GM18951 (cell line): ENCODE results near the gene UVRAG.

Experiments used
- POLR2A ChIP-seq: IDR thresholded peaks from 4 replicates; pipeline ENCODE4 v1.6.1; 2011; ENCODE audit warnings: mild to moderate bottlenecking; ENCODE audit not compliant: insufficient read length, insufficient read depth; ENCODE audit errors: extremely low read depth
- in situ Hi-C: fragments of 300-500 bp; cut with MboI; formaldehyde crosslinking; loops from one replicate; pipeline ENCODE4 v1.12.0; 2022; ENCODE audit warnings: low sequenced_read_pairs, mixed read lengths, inconsistent platforms; ENCODE audit not compliant: unreplicated experiment

Gene UVRAG

DNA sequence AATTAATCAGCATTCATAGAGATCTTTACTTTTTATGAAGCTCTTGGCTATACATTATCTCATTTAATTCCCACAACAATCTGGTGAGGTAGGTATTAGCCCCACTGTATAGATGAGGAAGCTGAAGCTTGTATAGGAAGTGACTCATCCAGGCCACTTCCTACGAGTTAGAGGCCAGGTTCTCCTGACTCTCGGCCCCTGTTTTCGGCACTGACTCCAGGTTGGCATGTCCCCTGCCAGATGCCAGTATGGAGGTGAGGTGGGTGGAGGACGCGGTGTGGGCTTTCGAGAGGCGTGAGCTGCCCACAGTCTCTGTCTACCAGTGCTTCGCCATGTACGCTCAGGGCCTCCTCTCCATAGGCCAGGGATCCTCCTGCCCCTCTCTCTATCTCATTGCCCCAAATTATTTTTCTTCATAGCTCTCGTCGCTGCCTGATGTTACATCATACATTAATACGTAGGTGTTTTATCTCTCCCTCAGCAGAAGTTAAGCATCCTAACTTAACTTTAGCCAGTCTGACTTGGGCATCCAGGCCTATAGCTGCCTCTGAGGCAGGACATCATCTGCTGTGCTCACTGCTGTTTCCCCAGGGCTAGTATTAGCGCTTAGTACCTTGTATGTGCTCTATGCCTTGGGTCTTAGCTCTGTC lies 37.4 kb upstream of the UVRAG start:
- in situ Hi-C loops = no loop called here
- TF ChIP-seq POLR2A = no peak

DNA sequence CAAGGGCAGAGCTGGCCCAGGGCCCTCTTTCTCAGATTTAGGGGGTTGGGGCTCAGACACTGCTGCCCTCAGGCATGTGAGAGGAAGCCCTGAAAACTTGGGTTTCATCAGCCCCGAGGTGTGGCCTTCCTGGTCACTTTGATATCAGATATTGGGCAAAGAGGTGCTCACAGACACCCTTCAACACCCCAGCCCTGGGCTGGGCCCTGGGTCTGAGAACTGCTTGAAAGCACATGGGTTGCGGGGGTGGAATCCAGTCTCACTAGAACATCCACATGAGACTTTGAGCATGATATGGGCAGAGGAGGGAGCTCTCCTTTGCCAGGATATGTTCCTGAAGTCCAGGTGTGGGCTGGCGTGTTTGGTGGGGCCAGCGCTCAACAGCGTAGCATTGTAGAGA lies 36.0 kb upstream of the UVRAG start:
- TF ChIP-seq POLR2A = no peak
- in situ Hi-C loops = no loop called here

DNA sequence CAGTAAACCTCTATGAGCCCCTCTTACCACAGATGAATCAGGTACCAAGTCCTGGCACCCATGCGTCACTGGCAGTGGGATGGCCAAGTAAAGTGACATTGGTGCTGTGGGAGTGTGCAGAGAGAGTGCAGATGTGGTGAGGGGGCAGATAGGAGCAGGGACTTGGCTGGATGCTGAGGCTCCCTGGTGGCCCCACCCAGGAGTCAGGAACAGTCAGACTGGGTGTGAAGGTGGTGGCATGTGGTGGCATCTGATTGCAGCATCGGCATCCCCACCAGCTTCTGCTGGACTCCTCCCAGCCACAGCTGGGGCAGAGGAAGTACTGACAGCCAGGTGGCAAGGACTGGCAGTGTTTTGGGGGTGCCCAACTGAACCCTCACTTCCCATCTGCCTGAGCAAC lies 35.0 kb upstream of the UVRAG start:
- TF ChIP-seq POLR2A = no peak
- in situ Hi-C loops = no loop called here

DNA sequence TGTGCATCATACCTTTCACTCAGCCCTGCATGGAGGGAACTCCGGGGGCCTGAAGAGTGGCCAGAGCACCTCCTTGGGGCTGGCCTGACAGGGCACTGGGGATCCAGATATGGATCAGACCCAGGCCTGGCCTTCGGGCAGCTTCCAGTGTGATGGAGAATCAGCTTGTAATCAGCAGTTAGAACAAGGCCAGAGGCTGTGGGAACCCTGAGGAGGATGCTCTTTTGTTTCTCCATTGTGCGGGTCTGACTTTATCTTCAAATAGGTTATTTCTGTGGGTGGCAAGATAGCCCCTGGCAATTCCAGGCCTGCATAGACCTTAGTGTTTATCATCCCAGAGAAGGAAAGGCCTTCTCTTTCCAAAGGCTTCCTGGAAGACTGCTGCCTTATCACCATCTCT lies 34.1 kb upstream of the UVRAG start:
- no peak for TF ChIP-seq POLR2A
- in situ Hi-C loops = no loop called here

DNA sequence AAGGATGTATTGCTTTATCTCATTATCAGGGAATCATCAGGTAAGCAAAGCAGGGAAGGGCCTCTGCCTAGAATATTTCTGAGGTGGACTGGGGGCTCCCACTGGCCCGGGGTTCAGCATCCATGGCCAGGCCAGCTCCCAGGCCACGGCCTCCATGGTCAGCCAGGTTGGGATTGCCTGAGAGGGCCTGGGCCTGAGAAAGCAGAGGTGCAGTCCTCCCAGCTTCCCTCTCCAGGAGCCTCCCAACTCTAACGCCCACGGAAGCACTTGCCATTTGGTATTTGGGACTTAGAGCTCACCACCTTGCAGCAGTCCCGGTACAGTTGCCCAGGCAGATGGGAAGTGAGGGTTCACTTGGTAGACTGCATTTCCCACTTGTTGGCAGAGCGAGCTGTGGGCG lies 33.7 kb upstream of the UVRAG start:
- no peak for TF ChIP-seq POLR2A
- in situ Hi-C loops = no loop called here

DNA sequence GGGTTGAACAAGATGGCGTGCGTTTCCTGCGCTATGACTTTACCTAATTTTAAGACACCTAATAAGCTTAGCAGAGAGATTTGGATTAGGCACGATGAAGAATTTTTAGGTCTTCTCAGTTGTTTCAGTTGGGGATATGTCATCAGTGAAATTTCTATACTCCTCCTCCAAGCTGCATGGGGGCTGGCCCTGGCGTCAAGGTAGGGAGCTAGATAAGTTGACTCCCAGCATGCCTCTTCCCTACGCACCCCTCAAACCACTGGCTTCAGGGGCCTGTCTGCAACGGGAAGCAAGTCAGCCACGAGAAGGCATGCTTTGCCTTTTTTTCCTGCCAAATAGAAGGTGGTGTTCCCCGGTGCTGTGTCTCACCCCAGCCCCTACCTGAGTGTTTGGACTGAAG lies 33.2 kb upstream of the UVRAG start:
- in situ Hi-C loops = no loop called here
- TF ChIP-seq POLR2A = no peak

DNA sequence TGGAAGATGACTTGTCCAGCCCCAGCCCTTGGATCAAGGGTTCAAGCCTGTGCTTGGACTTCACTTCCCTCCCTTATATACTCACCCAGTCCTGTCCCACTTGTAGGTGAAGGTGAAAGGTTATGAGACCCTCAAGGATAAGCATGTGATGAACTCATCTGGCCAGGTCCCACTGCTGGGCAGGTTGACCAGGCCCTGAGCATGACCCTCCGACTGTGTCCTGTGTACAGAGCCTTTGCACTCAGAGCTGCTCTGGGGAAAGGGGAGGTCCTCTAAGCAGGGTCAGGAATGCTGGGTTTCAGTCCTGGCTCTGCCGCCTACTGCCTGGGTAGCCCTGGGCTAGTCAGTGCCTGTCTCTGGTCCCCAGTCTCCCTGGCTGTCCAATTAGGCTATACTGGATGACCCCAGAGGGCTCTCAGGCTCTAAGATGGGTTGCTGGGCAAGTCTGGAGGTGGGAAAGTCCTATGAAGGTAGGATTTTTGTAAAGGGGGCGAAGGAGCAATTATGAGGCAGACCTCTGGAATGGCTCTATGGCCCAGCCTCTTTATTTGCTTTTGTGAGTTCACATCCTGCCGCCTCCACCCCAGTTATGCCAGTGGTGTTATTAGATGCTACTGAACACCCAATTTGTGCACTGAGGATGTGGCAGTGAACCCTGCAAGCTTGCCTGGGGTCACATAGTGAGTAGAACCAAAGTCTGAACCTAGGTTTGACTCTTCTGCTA lies 32.3 kb upstream of the UVRAG start:
- in situ Hi-C loops = no loop called here
- TF ChIP-seq POLR2A = no peak

DNA sequence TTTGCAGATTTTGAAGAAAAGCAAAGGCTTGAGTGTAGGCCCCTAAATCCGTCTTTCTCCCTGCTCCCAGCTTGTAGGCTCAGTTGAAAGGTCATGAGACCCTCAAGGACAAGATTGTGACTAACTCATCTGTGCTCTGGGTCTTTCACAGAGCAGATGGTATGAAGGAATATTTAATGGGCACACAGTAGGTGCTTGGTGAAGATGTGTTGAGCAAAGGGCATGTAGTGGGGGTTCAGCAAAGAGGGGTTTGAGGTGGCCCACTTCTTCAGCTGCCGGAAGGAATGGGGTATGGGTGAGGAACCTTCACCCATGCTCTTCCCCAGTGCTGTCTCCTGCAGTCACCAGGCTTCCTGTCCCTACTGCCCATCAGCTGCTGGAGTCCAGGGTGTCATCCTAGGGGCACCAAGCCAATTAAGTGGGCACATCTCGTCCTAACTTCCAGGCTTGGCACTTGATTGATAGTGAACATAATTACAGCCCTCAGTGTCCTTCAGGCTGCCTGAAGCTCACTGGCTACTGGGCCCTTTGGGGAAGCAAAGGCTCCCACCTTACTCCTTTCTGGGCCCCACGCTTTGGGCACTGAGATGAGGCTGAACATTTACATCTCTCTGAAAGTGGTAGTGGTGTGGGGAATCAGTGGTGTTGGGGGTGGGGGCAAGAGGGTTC lies 31.5 kb upstream of the UVRAG start:
- in situ Hi-C loops = no loop called here
- no peak for TF ChIP-seq POLR2A

DNA sequence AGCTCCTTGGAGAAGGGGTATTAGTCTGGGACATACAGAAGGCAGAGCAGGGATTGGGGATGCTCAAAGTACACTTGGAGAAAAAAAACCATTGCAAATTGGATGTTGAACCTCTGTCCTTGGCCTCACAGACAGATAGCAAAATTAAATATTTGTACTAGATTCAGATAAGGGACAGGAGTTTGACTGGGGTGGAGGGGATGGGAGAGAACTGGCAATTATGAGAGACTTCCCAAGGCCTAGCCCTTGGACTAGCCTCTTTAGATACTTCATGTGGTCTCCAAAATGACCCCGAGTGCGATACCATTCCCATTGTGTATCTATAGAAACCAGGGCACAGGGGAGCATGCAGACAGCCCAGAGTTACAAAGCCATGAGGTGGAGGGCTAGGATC lies 30.9 kb upstream of the UVRAG start:
- TF ChIP-seq POLR2A = no peak
- in situ Hi-C loops = no loop called here

DNA sequence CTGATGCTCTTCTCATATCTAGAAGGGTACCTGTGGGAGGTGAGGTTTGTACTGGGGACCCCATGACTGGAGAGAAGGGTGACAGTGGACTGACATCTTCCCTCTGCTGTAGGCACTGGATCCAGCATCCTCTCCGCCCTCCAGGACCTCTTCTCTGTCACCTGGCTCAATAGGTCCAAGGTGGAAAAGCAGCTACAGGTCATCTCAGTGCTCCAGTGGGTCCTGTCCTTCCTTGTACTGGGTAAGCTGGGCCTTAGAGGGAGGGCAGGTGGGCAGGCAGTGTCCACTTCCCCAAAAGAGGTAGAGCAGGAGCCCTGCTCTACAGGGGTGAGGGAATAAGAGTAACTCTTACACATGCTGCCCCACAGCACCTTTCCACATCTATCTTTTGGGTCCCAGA lies 30.5 kb upstream of the UVRAG start:
- in situ Hi-C loops = no loop called here
- TF ChIP-seq POLR2A = no peak

DNA sequence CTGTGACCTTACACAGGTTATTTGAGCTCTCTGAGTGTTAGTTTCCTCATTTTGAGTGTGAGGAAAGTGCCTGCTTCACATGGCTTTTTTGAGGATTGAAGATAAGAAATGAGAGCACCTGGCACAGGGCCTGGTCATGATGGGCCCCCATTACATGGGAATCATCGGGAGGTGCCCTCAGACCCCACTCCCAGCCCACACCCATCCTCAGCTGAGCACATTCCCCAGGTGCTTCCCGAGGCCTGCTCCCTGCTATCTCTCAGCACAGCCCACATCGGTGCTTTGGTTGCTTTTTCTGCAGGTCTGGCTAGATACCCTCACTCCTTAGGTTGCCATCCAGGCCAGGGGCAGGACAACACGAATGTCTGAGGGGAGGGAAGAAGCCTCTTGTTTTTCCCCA lies 29.8 kb upstream of the UVRAG start:
- no peak for TF ChIP-seq POLR2A
- in situ Hi-C loops = no loop called here

DNA sequence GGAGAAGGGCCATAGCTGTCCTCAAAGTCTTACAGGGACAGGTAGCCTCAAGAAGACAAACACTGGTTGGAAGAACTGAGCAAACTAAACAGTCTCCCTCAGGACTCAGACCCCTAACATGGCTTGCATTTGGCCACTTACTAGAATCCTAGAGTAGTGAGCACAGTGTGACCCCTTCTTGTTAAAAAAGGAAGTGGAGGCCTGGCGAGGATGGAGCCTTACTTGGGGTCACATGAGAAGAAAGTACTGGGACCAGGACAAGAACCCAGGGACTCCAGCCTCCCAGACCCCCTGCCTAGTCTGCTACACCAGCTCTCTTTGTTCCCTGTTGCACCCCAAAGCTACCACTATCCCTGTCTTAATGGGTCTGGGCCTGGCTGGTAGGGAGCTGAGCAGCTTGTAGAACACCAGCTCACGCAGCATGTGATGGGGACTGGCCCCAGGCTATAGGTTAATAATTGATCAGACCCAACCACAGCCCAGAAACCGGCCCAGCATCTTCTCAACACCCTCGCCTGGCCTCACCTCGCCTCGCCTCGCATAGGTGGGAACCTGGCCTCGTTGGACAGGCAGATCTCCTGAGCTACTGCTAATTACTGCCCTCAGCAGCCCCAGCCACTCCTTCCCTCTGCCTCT lies 28.8 kb upstream of the UVRAG start:
- TF ChIP-seq POLR2A = peak; percentile 21
- in situ Hi-C loops = no loop called here

DNA sequence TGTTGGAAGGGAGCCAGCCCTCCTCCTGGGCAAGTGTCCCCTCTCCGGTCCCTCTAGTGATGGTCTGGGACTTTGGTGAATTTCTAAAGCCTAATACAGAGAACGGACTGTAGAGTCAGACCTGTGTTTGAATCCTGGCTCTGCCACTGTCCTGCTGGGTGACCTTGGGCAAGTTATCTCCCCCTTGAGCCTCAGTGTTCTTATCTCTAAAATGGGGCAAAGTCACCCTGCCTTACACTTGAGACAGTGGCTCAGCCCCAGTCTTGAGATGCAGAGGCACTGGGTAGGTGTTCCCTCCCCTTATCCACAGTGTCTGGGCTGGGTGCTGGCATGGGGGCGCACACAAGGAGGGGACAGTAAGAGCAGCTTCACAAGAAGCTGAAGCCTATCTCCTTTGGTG lies 25.5 kb upstream of the UVRAG start:
- in situ Hi-C loops = no loop called here
- TF ChIP-seq POLR2A = no peak

DNA sequence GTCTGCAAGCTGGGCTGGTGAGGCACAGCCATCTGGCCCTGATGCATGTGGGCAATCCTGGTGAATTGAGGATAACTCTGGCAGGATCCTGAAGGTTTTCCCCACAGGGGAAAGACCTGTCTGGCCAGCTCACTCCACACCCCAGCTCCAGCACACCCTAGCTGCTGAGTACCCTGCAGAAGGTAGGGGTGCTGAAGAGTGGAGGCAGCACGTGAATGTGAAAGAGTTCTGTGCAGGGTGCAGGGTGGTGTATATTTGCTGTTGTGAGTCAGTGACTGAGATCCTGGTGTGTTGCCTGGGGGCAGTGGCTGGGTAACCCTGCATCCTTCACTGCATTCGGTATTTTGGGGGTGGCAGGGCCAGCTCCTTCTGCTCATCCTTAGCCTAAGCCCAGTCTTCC lies 24.0 kb upstream of the UVRAG start:
- TF ChIP-seq POLR2A = no peak
- in situ Hi-C loops = no loop called here

DNA sequence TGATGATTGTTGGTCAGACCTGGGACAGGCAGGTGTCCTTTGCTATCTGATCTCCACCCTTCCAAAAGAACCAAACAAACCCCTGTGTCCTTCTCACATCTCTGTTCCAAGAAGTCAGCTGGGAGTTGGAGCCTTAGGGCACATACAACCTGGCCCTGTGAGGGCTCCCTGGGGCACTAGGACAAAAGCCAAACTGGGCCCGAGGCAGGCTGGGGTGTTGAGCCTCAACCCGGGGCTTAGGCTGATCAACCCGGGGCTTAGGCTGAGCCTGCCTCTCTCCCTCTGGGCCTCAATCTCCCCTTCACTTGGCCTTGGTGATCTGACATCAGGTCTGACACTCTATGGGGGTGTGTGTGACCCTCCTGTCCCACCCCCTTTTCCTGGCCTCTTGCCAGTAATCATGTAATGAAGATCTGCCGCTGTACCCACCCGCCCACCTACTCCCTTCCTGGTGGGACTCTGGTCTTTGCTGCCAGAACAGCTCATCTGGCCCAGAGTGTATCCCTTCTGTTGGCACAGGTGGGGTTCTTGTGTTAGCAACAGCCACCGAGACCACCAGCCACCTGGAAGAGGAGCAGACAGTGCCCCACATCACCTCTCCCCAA lies 22.8 kb upstream of the UVRAG start:
- in situ Hi-C loops = no loop called here
- no peak for TF ChIP-seq POLR2A
